HG03432 (cell line): Measurements from ENCODE around the gene FAM118B.

Experiments
- ATAC-seq: cut with Tn5 transposase; IDR thresholded peaks from one replicate; pipeline ENCODE4 v1.9.1; 2021; ENCODE audit warnings: mild to moderate bottlenecking, moderate library complexity; ENCODE audit not compliant: unreplicated experiment

The FAM118B gene

DNA sequence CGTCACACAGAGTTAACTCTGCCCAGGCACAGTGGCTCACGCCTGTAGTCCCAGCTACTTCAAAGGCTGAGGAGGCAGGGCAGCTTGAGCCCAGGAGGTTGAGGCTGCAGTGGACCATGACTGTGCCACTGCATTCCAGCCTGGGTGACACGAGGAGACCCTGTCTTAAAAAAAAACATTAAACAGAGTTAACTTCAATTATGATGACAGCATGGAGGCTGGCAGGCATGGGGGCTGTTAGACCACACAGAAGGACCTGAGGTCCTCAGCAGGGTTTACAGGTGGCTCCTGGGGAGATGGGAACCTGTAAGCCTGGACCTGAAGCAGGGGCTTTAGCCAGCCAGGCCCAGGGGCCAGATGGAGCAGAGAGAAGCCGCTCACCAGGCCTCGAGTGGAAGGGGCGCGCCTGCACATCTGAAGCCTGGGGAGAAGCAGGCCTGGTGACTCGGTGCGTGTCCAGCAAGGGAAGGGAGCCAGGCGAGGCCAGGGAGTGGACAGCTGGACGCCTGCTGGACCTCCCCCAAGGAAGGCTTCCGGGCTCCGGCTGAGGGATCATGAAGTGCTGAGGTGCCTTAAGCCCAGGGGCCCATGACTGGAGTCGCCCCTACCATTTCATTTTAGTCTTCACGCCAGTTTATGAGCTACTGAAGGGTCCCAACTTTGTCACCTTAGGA, 25.4 kb upstream of the FAM118B start:
- no peak for ATAC-seq

DNA sequence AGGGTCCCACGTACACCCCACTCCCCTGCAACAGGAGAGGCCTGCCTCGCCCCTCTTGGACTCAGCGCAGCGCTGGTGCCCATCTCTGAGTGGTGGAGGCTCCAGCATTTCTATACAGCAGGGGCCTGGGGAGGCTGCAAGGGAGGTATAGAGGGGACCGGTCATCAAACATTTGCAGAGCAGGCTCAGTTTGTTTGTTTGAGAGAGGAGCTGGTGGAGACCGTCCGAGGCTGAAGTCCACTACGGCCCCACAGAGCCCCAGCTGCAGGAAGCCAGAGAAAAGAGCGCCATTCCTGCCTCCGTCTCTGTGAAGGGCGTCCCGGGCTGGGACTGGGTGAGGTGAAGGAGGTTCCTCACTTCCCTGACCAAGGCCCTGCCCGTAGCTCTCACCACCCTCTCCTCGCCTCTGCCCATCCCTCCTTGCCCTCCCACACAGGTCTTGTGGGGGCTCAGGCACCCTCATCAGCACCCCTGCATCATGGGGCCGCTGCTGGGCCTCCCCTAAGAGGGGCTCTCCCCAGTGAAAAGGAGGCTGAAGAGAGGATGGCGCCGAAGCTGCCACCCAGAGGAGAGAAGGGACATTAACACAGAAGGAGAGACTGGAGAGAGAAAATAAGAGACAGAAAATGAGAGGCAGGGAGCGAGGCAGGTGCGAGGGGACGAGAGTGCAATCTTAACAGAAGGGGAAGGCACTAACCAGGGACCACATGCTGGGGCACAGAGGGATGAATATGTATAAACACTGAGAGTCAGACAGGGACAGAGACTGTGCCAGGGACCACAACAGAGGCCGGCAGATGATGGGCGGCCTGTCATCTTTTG, 24.7 kb upstream of the FAM118B start:
- no peak for ATAC-seq

DNA sequence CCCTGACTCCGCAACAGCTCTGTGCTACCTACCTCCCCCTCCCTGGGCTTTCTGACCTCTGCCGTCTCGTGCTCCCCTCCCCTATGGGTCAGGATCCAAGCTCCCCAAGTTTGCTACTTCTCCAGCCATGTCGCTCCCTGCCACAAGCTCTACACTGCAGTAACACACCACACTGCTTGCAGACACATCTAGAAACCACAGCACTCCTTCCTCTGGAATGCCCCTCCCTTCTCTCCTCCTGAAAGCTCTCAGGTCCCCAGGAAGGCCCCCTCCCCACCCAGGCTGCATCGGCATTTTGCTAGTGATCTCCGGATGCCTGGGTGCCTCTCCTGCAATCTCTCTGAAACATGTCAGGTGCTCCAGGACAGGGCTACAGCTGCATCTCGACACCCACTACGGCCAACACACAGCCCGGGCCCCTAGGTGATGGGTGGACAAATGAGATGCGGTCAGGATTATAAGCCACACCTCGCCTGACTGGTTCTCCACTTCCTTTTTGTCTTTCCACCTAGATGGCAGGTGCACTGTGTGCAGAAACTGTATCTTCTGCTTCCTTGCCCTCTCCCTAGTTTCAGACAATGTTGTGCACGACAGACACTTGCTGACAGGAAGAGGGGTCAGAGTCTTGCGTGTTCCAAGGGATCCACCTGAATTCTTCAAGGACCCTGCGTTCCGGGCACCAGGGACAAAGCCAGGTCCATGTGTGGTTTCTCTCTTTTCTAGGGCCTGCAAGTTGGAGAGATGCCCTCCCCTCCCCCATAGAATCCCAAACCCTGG, 23.1 kb upstream of the FAM118B start:
- no peak for ATAC-seq

GRCh38 chr11:126189109-126189929, 22.3 kb upstream of the FAM118B start:
- ATAC-seq: no peak

GRCh38 chr11:126190792-126191191, 20.8 kb upstream of the FAM118B start:
- no peak for ATAC-seq

- ATAC-seq: no peak
These were observed 20.1 kb upstream of the FAM118B start for GRCh38 chr11:126191379-126192073.

GRCh38 chr11:126192361-126192760, 19.2 kb upstream of the FAM118B start:
- no peak for ATAC-seq

DNA sequence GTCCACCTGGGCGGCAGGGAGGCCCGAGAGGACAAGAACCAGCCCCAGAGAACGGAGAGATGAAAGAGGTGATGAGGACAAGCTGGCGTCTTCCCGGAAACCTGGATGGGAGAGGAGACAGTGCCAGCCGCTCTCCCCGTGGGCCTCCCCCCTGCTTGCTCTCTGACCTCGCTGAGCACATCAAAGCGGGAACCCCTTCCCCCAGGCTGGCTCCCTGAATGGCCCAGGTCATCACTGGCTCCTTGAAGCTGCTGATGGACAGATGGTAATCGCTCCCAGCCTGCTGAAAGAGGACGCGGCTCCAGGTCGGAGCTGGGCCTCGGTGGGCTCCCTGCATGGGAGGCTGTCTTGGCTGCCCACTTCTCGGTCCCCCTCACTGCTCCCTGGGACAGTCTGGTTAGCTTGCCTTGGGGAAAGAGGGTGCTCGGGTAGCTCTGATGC, 18.5 kb upstream of the FAM118B start:
- ATAC-seq: no peak

GRCh38 chr11:126194121-126194543, 17.4 kb upstream of the FAM118B start:
- no peak for ATAC-seq

DNA sequence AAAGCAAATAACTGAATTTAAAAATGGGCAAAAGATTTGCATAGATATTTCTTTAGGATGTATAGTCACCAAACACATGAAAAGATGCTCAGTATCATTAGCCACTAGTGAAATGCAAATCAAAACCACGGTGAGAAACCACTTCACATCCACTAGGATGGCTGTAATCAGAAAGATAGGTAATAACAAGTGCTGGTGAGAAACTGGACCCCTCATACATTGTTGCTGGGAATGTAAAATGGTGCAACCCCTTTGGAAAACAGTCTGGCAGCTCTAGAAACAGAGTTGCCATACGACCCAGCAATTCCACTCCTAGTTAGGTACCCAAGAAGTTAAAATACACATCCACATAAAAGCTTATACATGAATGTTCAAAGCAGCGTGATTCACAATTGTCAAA, 16.5 kb upstream of the FAM118B start:
- no peak for ATAC-seq

GRCh38 chr11:126197277-126197939, 14.2 kb upstream of the FAM118B start:
- no peak for ATAC-seq

DNA sequence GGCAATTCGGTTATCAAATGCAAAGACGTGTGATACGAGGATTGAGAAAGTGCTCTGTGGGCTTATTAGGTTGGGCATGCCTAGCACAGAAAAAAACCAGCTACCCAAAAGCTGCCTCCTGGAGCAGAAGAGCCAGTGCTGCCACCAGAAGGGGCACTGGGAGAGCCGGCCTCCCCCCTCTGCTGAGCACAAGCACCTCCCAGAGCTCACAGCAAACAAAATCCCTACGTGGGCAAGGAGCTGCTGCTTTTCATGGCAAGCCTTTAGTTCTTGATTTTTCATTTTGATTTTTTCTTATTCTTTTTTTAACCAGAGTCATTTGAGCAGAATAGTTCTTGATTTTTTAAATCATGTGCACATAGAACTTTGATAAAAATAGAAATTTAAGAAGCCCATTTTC, 12.9 kb upstream of the FAM118B start:
- no peak for ATAC-seq

GRCh38 chr11:126202646-126203359, 8.8 kb upstream of the FAM118B start:
- no peak for ATAC-seq

DNA sequence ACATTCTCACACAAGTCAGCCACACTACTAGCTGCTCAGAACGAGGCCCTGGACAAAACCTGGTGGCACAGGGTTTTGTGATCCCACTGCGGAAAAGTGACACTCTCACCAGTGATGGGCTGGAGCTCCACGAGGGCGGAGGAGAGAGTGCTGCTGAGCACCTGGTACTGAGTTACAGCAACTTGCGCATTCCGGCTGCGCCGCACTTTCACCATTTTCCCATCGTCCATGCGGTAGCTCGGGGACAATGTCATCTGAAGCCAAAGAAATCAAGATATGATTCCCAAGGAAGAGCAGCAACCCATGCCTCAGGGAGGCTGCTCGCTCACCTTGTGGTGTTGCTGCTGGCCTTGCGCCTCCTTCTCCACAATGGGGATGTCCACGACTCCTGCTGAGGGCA, 6.2 kb upstream of the FAM118B start:
- no peak for ATAC-seq

DNA sequence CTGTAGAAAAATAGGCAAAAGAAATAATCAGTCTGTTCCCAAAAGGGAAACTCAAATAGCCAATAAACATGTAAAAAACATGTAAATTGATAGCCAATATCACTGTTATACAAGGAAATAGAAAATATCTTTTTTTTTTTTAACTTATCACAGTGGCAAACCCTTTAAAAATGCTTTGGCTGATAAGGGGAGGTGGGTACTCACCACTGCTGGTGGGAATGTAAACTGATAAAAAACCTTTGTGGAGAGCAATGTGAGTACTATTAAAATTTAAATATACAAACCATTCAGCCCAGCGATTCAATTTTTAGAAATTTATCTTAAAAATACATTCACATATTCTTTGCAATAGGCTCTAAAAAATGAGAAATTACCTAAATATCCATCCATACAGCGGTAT, 3.7 kb upstream of the FAM118B start:
- ATAC-seq: no peak

DNA sequence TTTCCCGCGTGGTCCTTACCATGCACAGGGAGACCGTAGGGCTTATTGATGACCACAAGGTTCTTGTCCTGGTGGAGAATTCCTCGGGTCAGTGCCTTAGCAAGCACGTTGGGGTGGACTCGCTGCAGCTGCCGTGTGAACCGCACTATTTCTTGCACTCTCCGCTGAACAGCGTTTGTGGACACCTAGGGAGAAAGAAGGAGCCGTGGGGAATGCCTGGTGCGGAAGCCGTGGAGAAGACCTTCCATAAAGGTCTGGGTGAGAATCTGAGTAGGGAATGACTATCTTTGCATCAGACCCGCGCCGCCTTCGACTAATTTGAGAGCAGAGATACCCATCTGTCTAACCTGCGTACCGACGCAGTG, 729 bp upstream of the FAM118B start:
- no peak for ATAC-seq

DNA sequence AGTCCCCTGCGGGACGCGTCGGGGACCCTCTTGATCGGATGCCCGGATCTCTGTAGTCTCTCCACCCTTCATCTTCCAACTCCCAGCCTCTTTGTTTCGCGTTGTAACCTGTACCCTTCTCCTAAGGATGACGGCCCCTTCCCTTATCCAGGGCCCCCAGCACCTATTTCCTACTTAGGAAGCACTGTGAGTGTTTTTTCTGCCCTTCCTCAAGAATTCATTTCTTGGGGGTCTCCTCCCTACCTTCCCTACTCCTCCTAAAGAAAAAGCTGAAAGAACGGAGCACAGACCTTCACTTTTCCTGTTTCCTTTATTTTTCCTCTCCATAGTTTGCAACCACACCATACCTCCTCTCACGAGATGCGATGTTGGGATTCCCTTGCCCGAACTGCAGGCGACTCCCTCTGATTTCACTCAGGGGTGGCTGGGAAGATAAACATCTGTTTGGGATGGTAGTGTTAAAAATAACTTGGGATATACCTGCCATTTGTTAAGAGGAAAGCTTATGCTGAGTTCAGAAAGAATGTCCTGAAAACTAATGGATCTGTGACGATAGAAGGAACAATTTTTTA, 593 bp downstream of the FAM118B start:
- no peak for ATAC-seq

GRCh38 chr11:126214441-126214840, 2.9 kb downstream of the FAM118B start:
- no peak for ATAC-seq

- ATAC-seq: no peak
These were observed 3.3 kb downstream of the FAM118B start for GRCh38 chr11:126214841-126215240.
